Naive thymus-derived CD4-positive, alpha-beta T cell (primary cell): ENCODE measurements around the gene ZNF28. TPM values are rescaled to one million over a fixed set of nuclear protein-coding genes. Genes with fewer than 3 reads are reported as not detected.
"Not testable (repeated sequence)": the region's sequence is repeated elsewhere in the genome, so short reads cannot be mapped to it uniquely, and the experiment has no call there.

Source experiments
- ATAC-seq: fragments of 150-1000 bp; cut with Tn5 transposase; 2 replicates; pipeline ENCODE4 v1.10.0; 2021; ENCODE audit warnings: mild to moderate bottlenecking, moderate library complexity
- CTCF ChIA-PET: fragments of 350-600 bp; sonication (Branson Sonifier 250); formaldehyde crosslinking; loops from one replicate; lab custom pipeline; 2021; ENCODE audit warnings: antibody characterized with exemption; lab: Charles Lee
- POLR2A ChIA-PET: fragments of 350-600 bp; sonication (Branson Sonifier 250); formaldehyde crosslinking; loops from one replicate; lab custom pipeline; 2021; ENCODE audit warnings: antibody characterized with exemption, inconsistent platforms; lab: Charles Lee
- DNase-seq, 9 donors: peaks; one replicate each; pipeline versions ENCODE4 v3.0.0 to v3.0.0-alpha.2; 2020 to 2022; ENCODE audit warnings: mixed read lengths in 1 of 9
- H3K27ac ChIP-seq: one replicate; pipeline ENCODE4 v1.7.0; 2013; ENCODE audit warnings: mild to moderate bottlenecking, low read depth, low read length, moderate library complexity
- H3K27me3 ChIP-seq, 2 donors: one replicate each; pipeline ENCODE4 v1.7.0; 2013; ENCODE audit warnings: low read length in 2 of 2, mild to moderate bottlenecking in 2 of 2, moderate library complexity in 2 of 2; ENCODE audit not compliant: control insufficient read depth in 2 of 2, insufficient read depth in 2 of 2
- H3K36me3 ChIP-seq, 3 experiments: 1 replicate in 2 of 3; 2 replicates in 1 of 3; pipeline ENCODE4 v1.7.0; 2013; ENCODE audit warnings: low read length in 3 of 3, mild to moderate bottlenecking in 3 of 3, moderate library complexity in 1 of 3; ENCODE audit not compliant: insufficient read depth in 3 of 3, control insufficient read depth in 2 of 3
- H3K4me1 ChIP-seq, 2 donors: one replicate each; pipeline ENCODE4 v1.7.0; 2013; ENCODE audit warnings: low read length in 2 of 2, mild to moderate bottlenecking in 2 of 2, moderate library complexity in 1 of 2; ENCODE audit not compliant: control insufficient read depth in 2 of 2, insufficient read depth in 2 of 2
- H3K4me3 ChIP-seq: 2 replicates; pipeline ENCODE4 v1.7.0; 2013; ENCODE audit warnings: mild to moderate bottlenecking, low read length
- H3K9me3 ChIP-seq, 3 experiments: 1 replicate in 2 of 3; 2 replicates in 1 of 3; pipeline ENCODE4 v1.7.0; 2013; ENCODE audit warnings: low read length in 3 of 3; ENCODE audit not compliant: control insufficient read depth in 2 of 3
- H3K27ac Mint-ChIP-seq, 9 donors: one replicate each; pipeline ENCODE4 v1.8.0; 2020 to 2022; ENCODE audit warnings: mixed read lengths in 9 of 9, mild to moderate bottlenecking in 8 of 9, moderate library complexity in 5 of 9, inconsistent platforms in 2 of 9
- H3K27me3 Mint-ChIP-seq, 5 donors: one replicate each; pipeline ENCODE4 v1.8.0; 2021 to 2022; ENCODE audit warnings: mixed read lengths in 5 of 5, mild to moderate bottlenecking in 1 of 5
- H3K36me3 Mint-ChIP-seq, 5 donors: one replicate each; pipeline ENCODE4 v1.8.0; 2020 to 2022; ENCODE audit warnings: mixed read lengths in 5 of 5, mild to moderate bottlenecking in 3 of 5, inconsistent platforms in 1 of 5
- H3K4me1 Mint-ChIP-seq, 7 donors: one replicate each; pipeline ENCODE4 v1.8.0; 2020 to 2022; ENCODE audit warnings: mixed read lengths in 7 of 7, mild to moderate bottlenecking in 3 of 7, inconsistent platforms in 1 of 7
- H3K4me3 Mint-ChIP-seq, 10 donors: one replicate each; pipeline ENCODE4 v1.8.0; 2020 to 2022; ENCODE audit warnings: mild to moderate bottlenecking in 10 of 10, mixed read lengths in 10 of 10, moderate library complexity in 6 of 10, inconsistent platforms in 2 of 10
- H3K9me3 Mint-ChIP-seq, 11 donors: one replicate each; pipeline ENCODE4 v1.8.0; 2020 to 2022; ENCODE audit warnings: mixed read lengths in 11 of 11, mild to moderate bottlenecking in 4 of 11, inconsistent platforms in 1 of 11, moderate library complexity in 1 of 11
- intact Hi-C, 2 donors: fragments of 100-400 bp; cut with micrococcal nuclease; formaldehyde crosslinking; loops; one replicate each; pipeline ENCODE4 v1.15.1; 2023
- polyA plus RNA-seq, 2 donors: library from polyadenylated mRNA; unstranded; fragments of 300-500 nt; fragmentation: Illumina TruSeq; gene quantifications; one replicate each; pipeline ENCODE4 v1.2.3, GENCODE V29; 2021
- total RNA-seq, 6 experiments: library from RNA in 5 of 6; stranded (reverse) in 5 of 6; gene quantifications; 1 replicate in 5 of 6; 2 replicates in 1 of 6; pipeline ENCODE4 v1.2.3 and lab custom pipeline; 2021 to 2026

Gene ZNF28
- total and polyA plus RNA-seq, 7 experiments from 2014 or later: 6.5 to 26.0 (median 14.4) TPM

GRCh38 chr19:52786078-52786463 lies 35.4 kb downstream of the ZNF28 start:
- H3K4me1 Mint-ChIP-seq: peaks cover 19 to 35% (median 32%) of the 10 kb centered on the region in 7 donors
- intact Hi-C loops: loop anchor here (1.0 to 10.0 kb wide), 5 partner anchors 51 to 179 kb away; partner anchors contain the start of genes ZNF320 (in 1 of the 2), ZNF611 (in 1 of the 2), ZNF816 (in 1 of the 2) and ZNF83 (in 1 of the 2)
- Histone ChIP-seq H3K4me3 (peak overlapping the region; percentile 60), H3K4me1 (peaks cover 0 to 3% of the 10 kb centered on the region in 2 donors), H3K27ac (peak overlapping the region; percentile 70), H3K36me3 (peaks cover 0 to 9% (median 0%) of the 10 kb centered on the region in 3 experiments), H3K9me3 (peaks cover 0 to 18% (median 0%) of the 10 kb centered on the region in 3 experiments), H3K27me3 (no peaks in the 10 kb centered on the region)
- peak overlapping the region; percentile 83 to 96 (median 92) for H3K4me3 Mint-ChIP-seq
- H3K27ac Mint-ChIP-seq: peak overlapping the region in 8 of 9 donors; percentile 11 to 93 (median 78)
- peak in 2 of 9 donors; percentile 2 to 4 for DNase-seq
- peaks cover 3 to 47% (median 46%) of the 10 kb centered on the region in 5 donors for H3K36me3 Mint-ChIP-seq
- ChIA-PET POLR2A (no interaction called here), CTCF (no interaction called here)
- H3K27me3 Mint-ChIP-seq: no peaks in the 10 kb centered on the region
- peaks cover 7 to 88% (median 30%) of the 10 kb centered on the region in 11 donors for H3K9me3 Mint-ChIP-seq
- ATAC-seq: no peak

GRCh38 chr19:52785506-52785905 lies 35.9 kb downstream of the ZNF28 start:
- H3K9me3 Mint-ChIP-seq: peaks cover 7 to 88% (median 30%) of the 10 kb centered on the region in 11 donors
- Histone ChIP-seq H3K27ac (no peak overlapping the region), H3K4me1 (peaks cover 0 to 3% of the 10 kb centered on the region in 2 donors), H3K27me3 (no peaks in the 10 kb centered on the region), H3K36me3 (peaks cover 0 to 14% (median 0%) of the 10 kb centered on the region in 3 experiments), H3K4me3 (peak overlapping the region; percentile 60), H3K9me3 (peaks cover 0 to 18% (median 0%) of the 10 kb centered on the region in 3 experiments)
- no peak for DNase-seq
- no peak for ATAC-seq
- no peaks in the 10 kb centered on the region for H3K27me3 Mint-ChIP-seq
- intact Hi-C loops: loop anchor here (5.0 to 10.0 kb wide), 3 partner anchors 112 to 179 kb away; partner anchors contain the start of genes ZNF320 (in 1 of the 2), ZNF816 (in 1 of the 2) and ZNF888 (in 1 of the 2)
- peak overlapping the region; percentile 83 to 96 (median 92) for H3K4me3 Mint-ChIP-seq
- H3K27ac Mint-ChIP-seq: peak overlapping the region in 7 of 9 donors; percentile 28 to 91 (median 72)
- ChIA-PET CTCF (no interaction called here), POLR2A (no interaction called here)
- peaks cover 3 to 52% (median 51%) of the 10 kb centered on the region in 5 donors for H3K36me3 Mint-ChIP-seq
- peaks cover 19 to 35% (median 32%) of the 10 kb centered on the region in 7 donors for H3K4me1 Mint-ChIP-seq

GRCh38 chr19:52782864-52783263 lies 38.6 kb downstream of the ZNF28 start:
- H3K27me3 Mint-ChIP-seq, H3K4me3 Mint-ChIP-seq, DNase-seq, CTCF ChIA-PET, H3K27ac ChIP-seq, H3K4me3 ChIP-seq, ATAC-seq, POLR2A ChIA-PET, H3K27ac Mint-ChIP-seq, H3K27me3 ChIP-seq: not testable (repeated sequence)
- peaks cover 0 to 14% of the 10 kb centered on the region in 2 donors for H3K4me1 ChIP-seq
- peaks cover 0 to 18% (median 0%) of the 10 kb centered on the region in 3 experiments for H3K9me3 ChIP-seq
- Mint-ChIP-seq H3K36me3 (peaks cover 22 to 73% (median 68%) of the 10 kb centered on the region in 5 donors), H3K9me3 (peaks cover 9 to 96% (median 52%) of the 10 kb centered on the region in 11 donors), H3K4me1 (peaks cover 17 to 49% (median 32%) of the 10 kb centered on the region in 7 donors)
- intact Hi-C loops: loop anchor here (5.0 to 10.0 kb wide), 2 partner anchors 39 to 182 kb away; partner anchors contain the start of genes ZNF28 (in 1 of the 2) and ZNF816 (in 1 of the 2)
- peaks cover 0 to 21% (median 0%) of the 10 kb centered on the region in 3 experiments for H3K36me3 ChIP-seq

GRCh38 chr19:52778811-52779210 lies 42.6 kb downstream of the ZNF28 start:
- ATAC-seq: peak; percentile 54
- Histone ChIP-seq H3K9me3 (peaks cover 0 to 28% (median 0%) of the 10 kb centered on the region in 3 experiments), H3K4me1 (peaks cover 0 to 13% of the 10 kb centered on the region in 2 donors), H3K27me3 (no peaks in the 10 kb centered on the region), H3K4me3 (no peak overlapping the region), H3K36me3 (peaks cover 0 to 46% (median 4%) of the 10 kb centered on the region in 3 experiments), H3K27ac (no peak overlapping the region)
- H3K4me3 Mint-ChIP-seq: peak overlapping the region in 2 of 10 donors; percentile 36 to 43
- intact Hi-C loops: no loop called here
- CTCF ChIA-PET: no interaction called here
- no peaks in the 10 kb centered on the region for H3K27me3 Mint-ChIP-seq
- peaks cover 30 to 88% (median 72%) of the 10 kb centered on the region in 5 donors for H3K36me3 Mint-ChIP-seq
- peak in 1 of 9 donors; percentile 55 for DNase-seq
- POLR2A ChIA-PET: interaction anchor here (0.5 kb wide), 1 partner anchor 77 kb away, joined by 3 read pairs; no protein-coding TSS in a partner anchor
- H3K9me3 Mint-ChIP-seq: peaks cover 5 to 92% (median 54%) of the 10 kb centered on the region in 11 donors
- H3K4me1 Mint-ChIP-seq: peaks cover 0 to 24% (median 5%) of the 10 kb centered on the region in 7 donors
- peak overlapping the region in 4 of 9 donors; percentile 20 to 81 (median 45) for H3K27ac Mint-ChIP-seq

GRCh38 chr19:52756447-52756846 lies 65.0 kb downstream of the ZNF28 start:
- H3K4me1 ChIP-seq, intact Hi-C loops: not testable (repeated sequence)

GRCh38 chr19:52749780-52750179 lies 71.7 kb downstream of the ZNF28 start:
- ATAC-seq (no peak), DNase-seq (no peak)
- ChIA-PET CTCF (interaction anchor here (1.0 to 1.6 kb wide), 3 partner anchors 496 to 513 kb away, joined by 3 to 10 read pairs (median 3); no protein-coding TSS in a partner anchor), POLR2A (interaction anchor here (1.2 kb wide), 1 partner anchor 14 kb away, joined by 3 read pairs; no protein-coding TSS in a partner anchor)
- H3K27me3 ChIP-seq: no peaks in the 10 kb centered on the region
- H3K27me3 Mint-ChIP-seq: no peaks in the 10 kb centered on the region
- H3K4me1 Mint-ChIP-seq: peaks cover 0 to 13% (median 6%) of the 10 kb centered on the region in 7 donors
- no peaks in the 10 kb centered on the region for H3K36me3 ChIP-seq
- intact Hi-C loops: loop anchor here in 1 of 2 donors (2.0 to 5.0 kb wide), 2 partner anchors 147 to 453 kb away; partner anchors contain the start of gene ZNF480
- no peak overlapping the region for H3K4me3 Mint-ChIP-seq
- no peak overlapping the region for H3K27ac Mint-ChIP-seq
- no peak overlapping the region for H3K27ac ChIP-seq
- no peaks in the 10 kb centered on the region for H3K9me3 ChIP-seq
- peaks cover 0 to 4% (median 0%) of the 10 kb centered on the region in 5 donors for H3K36me3 Mint-ChIP-seq
- no peaks in the 10 kb centered on the region for H3K4me1 ChIP-seq
- H3K9me3 Mint-ChIP-seq: peaks cover 0 to 25% (median 2%) of the 10 kb centered on the region in 11 donors
- no peak overlapping the region for H3K4me3 ChIP-seq

More at GRCh38 chr19:52756447-52756846, 65.0 kb downstream of the ZNF28 start:
- DNase-seq, H3K4me3 Mint-ChIP-seq, POLR2A ChIA-PET, H3K4me3 ChIP-seq, H3K27ac Mint-ChIP-seq, ATAC-seq, H3K36me3 ChIP-seq, H3K9me3 ChIP-seq, H3K27me3 ChIP-seq, H3K27ac ChIP-seq, H3K4me1 Mint-ChIP-seq, H3K27me3 Mint-ChIP-seq, CTCF ChIA-PET: not testable (repeated sequence)
- Mint-ChIP-seq H3K9me3 (peaks cover 6 to 42% (median 21%) of the 10 kb centered on the region in 11 donors), H3K36me3 (peaks cover 4 to 19% (median 6%) of the 10 kb centered on the region in 5 donors)
